DLD1 (cell line): Measurements from ENCODE around the gene ABCC11.

ENCODE experiments used
- in situ Hi-C: cut with HindIII; loops from 2 replicates; pipeline ENCODE4 v1.10.0; 2017; ENCODE audit warnings: low sequenced_read_pairs

Gene ABCC11

GRCh38 chr16:48165961-48166578 is 81.3 kb downstream of the ABCC11 start:
- in situ Hi-C loops, result no loop called here

DNA sequence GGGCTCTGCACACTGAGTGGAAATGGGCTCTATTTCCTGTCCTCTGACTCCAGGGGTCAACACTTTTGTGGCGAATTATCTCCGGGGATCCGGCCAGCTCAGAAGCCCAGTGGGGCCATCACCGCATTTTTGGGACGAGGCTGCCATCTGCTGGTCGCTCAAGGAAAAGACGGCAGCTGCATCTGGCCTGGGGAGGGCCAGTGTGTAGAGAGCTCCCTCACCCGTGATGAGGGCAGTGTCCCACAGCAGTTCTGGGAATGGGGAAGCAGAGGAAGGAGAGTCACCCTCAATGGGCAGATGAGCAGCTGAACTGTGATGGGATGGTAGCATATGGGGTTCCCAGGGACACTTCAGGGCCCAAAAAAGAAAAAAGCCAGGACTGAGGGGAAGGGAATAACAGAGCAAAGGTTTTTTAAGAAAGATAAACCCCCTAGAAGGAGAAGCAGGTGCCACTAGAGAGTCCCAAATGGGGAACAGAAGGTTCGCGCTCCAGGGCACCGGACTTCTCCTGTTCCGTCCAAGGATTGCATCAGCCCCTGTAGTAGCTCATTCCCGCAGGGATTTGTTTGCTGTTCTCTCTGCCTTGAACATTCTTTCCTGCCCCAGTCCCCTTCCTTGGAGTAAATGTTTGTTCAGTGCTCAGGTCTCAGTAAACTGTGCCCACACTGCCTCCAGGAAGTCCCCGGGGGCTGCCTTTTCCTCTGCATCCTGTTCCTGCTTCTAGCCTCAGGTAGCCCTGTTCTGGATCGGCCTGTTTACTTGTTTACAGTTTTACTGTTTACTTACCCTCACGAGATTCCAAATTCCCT is 82.2 kb downstream of the ABCC11 start:
- in situ Hi-C loops, result no loop called here

DNA sequence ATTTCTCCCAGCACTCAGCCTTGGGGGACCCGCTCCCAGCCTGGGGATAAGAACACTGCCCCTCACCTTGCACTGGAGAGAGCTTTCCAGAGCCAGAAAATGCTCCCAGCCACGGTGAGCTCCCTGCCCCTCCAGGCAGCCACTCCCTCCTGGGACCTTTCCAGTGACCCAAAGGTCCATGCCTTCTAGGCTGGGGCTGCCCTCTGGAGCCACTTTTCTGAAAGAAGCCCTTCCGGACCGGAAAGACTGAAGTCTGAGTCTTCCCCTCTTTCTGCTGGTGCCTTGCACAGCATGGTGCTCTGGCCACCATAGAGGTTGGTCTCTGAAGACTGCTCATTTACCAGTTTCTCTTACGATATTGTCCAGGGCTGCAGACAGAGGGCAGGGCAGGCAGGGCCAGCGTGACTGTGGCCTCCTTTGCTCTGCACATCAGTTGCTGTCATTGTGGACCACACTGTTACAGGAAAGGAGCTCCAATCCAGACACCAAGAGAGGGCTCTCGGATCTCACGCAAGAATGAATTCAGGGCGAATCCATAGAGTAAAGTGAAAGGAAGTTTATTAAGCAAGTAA is 84.4 kb downstream of the ABCC11 start:
- in situ Hi-C loops, result no loop called here

GRCh38 chr16:48161906-48162305 is 85.4 kb downstream of the ABCC11 start:
- in situ Hi-C loops, result no loop called here

GRCh38 chr16:48160575-48160974 is 86.8 kb downstream of the ABCC11 start:
- in situ Hi-C loops, result no loop called here

DNA sequence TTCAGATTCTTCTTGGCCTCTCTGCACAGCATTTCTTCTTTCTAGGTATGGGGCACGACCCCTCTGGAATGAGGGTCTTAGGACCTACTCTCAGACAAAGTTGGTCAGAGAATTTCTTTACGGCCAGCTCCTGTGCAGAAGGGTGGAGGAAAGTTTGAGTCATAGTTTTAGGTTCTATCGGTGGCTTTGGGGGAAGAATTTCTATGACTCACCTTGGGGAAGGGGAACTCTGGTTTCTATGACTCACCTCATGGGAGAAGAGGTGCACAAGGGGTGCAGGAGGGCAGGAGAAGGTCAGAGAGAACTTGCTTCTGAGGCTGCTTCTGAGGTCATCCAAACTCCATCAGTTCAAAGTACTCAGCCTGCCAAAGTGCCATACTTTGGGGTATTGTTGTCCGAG is 89.0 kb downstream of the ABCC11 start:
- in situ Hi-C loops, result no loop called here

DNA sequence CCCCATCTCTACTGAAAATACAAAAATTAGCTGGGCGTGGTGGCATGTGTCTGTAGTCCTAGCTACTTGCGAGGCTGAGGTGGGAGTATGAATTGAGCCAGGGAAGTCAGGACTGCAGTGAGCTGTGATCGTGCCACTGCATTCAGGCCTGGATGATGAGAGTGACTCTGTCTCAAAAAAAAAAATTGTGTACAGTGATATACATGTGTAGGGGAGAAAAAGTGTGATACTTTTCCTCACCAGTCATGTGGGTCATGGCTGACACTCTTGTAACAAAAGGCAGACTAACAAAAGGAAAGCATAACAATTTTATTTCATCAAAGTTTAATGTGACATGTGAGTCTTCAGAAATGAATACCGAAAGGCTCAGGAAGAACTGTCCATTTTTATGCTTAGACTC is 89.5 kb downstream of the ABCC11 start:
- in situ Hi-C loops, result no loop called here

- in situ Hi-C loops, result no loop called here
Measured at GRCh38 chr16:48157302-48157701, 90.0 kb downstream of the ABCC11 start.

- in situ Hi-C loops, result no loop called here
Measured at GRCh38 chr16:48156790-48157209, 90.5 kb downstream of the ABCC11 start.

GRCh38 chr16:48155926-48156789 is 91.2 kb downstream of the ABCC11 start, which contains the start of gene ABCC12:
ABCC12 (minus strand) TSS chr16:48155993; CDS start chr16:48146424, 9,569 bp downstream.
- in situ Hi-C loops, result no loop called here

DNA sequence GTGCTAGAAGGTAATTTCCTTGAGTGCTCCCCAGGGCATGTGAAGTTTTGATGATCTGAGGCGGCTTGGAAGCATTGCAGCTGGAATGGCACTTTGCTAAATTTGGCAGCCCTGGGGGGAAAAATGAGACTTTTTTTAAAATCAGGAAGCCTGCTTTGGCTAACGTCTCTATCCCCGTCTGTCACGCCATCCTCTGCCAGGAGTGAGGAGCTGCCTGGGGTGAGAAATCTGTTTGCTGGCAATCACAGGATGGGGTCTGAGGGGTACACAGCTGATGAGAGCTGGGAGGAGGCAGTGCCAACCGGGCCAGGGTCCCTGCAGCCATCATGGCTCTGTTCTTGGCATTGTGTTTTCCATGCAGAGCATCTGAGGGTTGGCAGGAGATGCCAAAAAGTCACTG is 93.6 kb downstream of the ABCC11 start:
- in situ Hi-C loops, result no loop called here

GRCh38 chr16:48152226-48152625 is 95.1 kb downstream of the ABCC11 start:
- in situ Hi-C loops, result no loop called here

GRCh38 chr16:48150707-48151106 is 96.6 kb downstream of the ABCC11 start:
- in situ Hi-C loops, result no loop called here

DNA sequence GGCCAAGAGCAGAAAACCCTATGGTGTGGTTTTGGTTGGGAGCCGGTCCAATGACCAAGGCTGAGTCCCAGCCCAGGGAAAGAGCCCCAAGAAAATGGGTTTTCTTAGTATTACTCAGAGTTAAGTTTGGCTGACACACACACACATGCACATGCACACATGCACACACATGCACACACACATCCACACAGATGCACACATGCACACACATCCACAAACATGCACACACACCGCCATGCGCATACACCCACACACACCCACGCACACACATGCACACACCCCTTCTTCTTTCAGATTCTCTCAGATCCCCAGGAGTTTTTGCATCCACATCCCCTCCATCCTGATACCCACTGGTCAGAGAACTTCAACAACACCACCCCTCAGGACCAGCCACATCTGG is 100.6 kb downstream of the ABCC11 start:
- in situ Hi-C loops, result no loop called here

- in situ Hi-C loops, result no loop called here
Measured at GRCh38 chr16:48146131-48146530, 101.2 kb downstream of the ABCC11 start.

DNA sequence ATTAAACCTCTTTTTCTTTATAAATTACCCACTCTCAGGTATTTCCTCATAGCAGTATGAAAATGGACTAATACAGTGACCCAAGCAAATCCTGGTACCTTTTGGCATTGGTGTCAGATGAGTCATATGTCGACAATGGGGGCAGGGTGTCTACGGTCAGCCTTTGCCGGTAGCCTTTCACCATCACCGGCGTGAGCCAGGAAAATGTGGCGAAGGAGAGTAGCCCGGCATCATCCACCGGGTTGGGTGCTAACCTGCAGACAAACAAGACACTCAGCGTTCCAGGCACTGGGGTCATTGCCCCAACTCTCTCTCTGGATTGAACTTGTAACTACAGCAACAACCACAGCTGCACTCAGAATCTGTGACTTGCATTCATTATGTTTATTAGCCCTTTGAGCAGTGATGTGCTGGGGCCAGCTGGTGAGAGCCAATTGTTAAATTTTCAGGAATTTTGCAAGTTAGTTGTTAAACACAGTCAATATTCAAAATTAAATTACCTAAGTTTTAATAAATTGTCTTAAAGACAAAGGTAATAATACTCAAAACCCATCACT is 103.4 kb downstream of the ABCC11 start:
- in situ Hi-C loops, result no loop called here

DNA sequence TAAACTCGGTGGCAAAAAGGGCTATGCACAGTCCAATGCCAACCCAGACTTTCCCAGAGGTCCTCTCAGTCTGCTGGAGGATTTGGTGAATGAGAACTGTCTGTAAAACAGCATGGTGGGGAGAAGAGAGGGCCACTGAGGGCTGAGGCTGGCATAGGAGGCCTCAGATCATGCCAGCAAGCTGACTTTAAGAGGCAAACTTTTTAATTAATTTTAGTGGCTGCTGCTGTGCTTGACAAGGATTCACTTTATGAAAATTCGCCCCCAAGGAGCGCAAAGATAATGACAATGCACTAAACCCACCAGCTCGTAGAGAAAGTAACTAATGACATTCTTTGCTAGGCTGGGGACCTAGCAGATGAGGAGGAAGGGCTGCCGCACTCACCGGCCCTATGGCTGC is 106.5 kb downstream of the ABCC11 start:
- in situ Hi-C loops, result no loop called here

DNA sequence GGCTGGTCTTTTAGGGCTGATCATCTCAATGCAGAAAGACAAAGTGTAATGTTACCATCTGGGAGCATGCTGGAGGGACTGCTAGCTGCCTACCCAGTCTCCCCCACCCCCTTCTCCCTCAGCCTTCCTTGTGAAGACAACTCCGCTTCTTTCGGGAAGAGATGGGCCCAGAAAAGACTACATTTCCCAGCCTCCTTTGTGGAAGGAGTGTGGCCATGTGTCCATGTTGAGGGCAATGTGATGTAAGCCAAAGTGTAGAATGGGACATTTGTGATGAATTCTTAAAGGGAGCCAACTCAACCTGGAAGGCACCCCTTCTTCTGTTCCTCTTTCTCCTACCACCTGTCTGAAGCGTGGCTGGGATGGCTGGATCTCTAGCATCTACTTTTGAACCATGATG is 107.8 kb downstream of the ABCC11 start:
- in situ Hi-C loops, result no loop called here

DNA sequence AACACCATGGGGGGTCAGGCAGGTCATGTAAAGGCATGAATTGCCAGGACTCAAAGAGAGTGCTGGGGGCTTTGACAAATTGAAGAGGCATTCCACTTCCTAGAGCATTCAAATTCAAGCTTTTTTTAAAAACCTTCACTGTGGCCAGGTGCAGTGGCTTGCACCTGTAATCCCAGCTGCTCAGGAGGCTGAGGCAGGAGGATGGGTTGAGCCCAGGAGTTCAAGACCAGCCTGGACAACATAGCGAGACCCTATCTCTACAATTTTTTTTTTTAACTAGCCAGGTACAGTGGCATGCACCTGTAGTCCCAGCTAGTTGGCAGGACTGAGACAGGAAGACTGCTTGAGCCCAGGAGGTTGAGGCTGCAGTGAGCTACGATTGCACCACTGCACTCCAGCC is 108.8 kb downstream of the ABCC11 start:
- in situ Hi-C loops, result no loop called here

DNA sequence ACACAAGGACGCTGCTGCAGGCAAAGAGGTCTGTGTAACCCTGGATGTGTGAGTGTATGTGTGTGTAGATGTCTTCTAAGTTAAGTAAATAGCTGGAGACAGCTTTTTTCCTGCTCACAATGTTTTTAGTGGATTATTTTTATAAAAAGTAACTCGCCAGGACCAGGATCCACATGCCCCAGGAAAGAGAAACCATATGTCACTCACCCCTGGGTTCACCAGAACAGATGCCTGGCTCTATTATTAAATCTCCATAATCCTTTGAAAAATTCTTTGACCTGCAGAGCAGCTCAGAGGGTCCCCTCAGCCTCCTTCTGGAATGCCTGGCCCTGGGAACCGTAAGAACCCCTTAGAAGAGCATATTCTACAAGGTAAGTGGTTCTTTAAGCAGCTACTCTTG is 109.5 kb downstream of the ABCC11 start:
- in situ Hi-C loops, result no loop called here
